Epithelial cell of prostate (primary cell): ENCODE results near the gene RRP8.

Source experiments
- DNase-seq: peaks from one replicate; pipeline ENCODE4 v3.0.0-alpha.2; 2011; ENCODE audit warnings: low read depth, low spot score
- H3K27ac ChIP-seq: fragments of 450-650 bp; 2 replicates; pipeline ENCODE4 v1.5.1; 2017; ENCODE audit warnings: mild to moderate bottlenecking

The RRP8 gene

GRCh38 chr11:6606471-6607189, 3.2 kb upstream of the RRP8 start:
- H3K27ac ChIP-seq = peak overlapping the region; percentile 90
- DNase-seq = peak; percentile 24

GRCh38 chr11:6604790-6605189, 1.4 kb upstream of the RRP8 start:
- DNase-seq = no peak

GRCh38 chr11:6604081-6604626, 738 bp upstream of the RRP8 start:
- H3K27ac ChIP-seq = peak overlapping the region; percentile 90
- DNase-seq = no peak

More at GRCh38 chr11:6604790-6605189, 1.4 kb upstream of the RRP8 start:
- peak overlapping the region; percentile 90 for H3K27ac ChIP-seq

- DNase-seq = no peak
- no peak overlapping the region for H3K27ac ChIP-seq
Measured at GRCh38 chr11:6602096-6602940, 1.1 kb downstream of the RRP8 start.

- no peak for DNase-seq
- H3K27ac ChIP-seq = no peak overlapping the region
Measured at GRCh38 chr11:6601041-6601461, 2.4 kb downstream of the RRP8 start.

GRCh38 chr11:6599881-6600390, 3.5 kb downstream of the RRP8 start:
- no peak for DNase-seq
- H3K27ac ChIP-seq = no peak overlapping the region

- no peak for DNase-seq
- H3K27ac ChIP-seq = no peak overlapping the region
Measured at GRCh38 chr11:6599449-6599848, 4.0 kb downstream of the RRP8 start.

- no peak overlapping the region for H3K27ac ChIP-seq
- DNase-seq = no peak
Measured at GRCh38 chr11:6598555-6598954, 4.9 kb downstream of the RRP8 start.

- H3K27ac ChIP-seq = no peak overlapping the region
- no peak for DNase-seq
Measured at GRCh38 chr11:6596239-6596877, 7.1 kb downstream of the RRP8 start.

GRCh38 chr11:6594142-6594768, 9.2 kb downstream of the RRP8 start:
- DNase-seq = no peak
- H3K27ac ChIP-seq = no peak overlapping the region

GRCh38 chr11:6588018-6588417, 15.4 kb downstream of the RRP8 start:
- no peak overlapping the region for H3K27ac ChIP-seq
- DNase-seq = no peak

GRCh38 chr11:6587360-6587953, 16.0 kb downstream of the RRP8 start:
- DNase-seq = no peak

GRCh38 chr11:6586434-6587359, 16.7 kb downstream of the RRP8 start:
- no peak for DNase-seq
- no peak overlapping the region for H3K27ac ChIP-seq

More at GRCh38 chr11:6587360-6587953, 16.0 kb downstream of the RRP8 start:
- H3K27ac ChIP-seq = no peak overlapping the region

- H3K27ac ChIP-seq = no peak overlapping the region
- no peak for DNase-seq
Measured at GRCh38 chr11:6584528-6584927, 18.9 kb downstream of the RRP8 start.

- no peak overlapping the region for H3K27ac ChIP-seq
- DNase-seq = no peak
Measured at GRCh38 chr11:6583584-6583983, 19.8 kb downstream of the RRP8 start.

- no peak for DNase-seq
- no peak overlapping the region for H3K27ac ChIP-seq
Measured at GRCh38 chr11:6579681-6580080, 23.7 kb downstream of the RRP8 start.

GRCh38 chr11:6578134-6578533, 25.3 kb downstream of the RRP8 start:
- no peak for DNase-seq
- no peak overlapping the region for H3K27ac ChIP-seq

GRCh38 chr11:6576471-6577373, 26.7 kb downstream of the RRP8 start:
- no peak overlapping the region for H3K27ac ChIP-seq
- no peak for DNase-seq
